Measurements from ENCODE around the gene RHEBL1.

RHEBL1 gene

DNA sequence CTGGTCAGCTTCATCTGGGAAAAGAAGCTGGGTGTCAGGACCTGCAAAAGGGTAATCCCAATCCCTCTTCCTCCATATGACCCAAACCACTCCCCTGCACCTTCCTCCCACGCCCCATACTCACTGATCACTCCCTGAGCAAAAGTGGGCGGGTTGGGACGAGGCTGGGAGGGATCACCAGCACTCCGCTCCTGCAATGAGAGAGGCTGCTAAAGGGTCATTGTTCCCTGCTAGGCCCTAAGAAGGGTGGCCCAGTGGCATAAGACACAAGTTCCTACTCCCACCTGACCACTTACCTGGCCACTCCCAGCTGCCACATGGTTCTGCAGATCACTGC, 35.5 kb downstream of the RHEBL1 start:
- DNase-seq = no peak

- DNase-seq = no peak
Measured at GRCh38 chr12:49033611-49034285, 36.0 kb downstream of the RHEBL1 start.

- DNase-seq = no peak
Measured at GRCh38 chr12:49032679-49033447, 36.9 kb downstream of the RHEBL1 start.

DNA sequence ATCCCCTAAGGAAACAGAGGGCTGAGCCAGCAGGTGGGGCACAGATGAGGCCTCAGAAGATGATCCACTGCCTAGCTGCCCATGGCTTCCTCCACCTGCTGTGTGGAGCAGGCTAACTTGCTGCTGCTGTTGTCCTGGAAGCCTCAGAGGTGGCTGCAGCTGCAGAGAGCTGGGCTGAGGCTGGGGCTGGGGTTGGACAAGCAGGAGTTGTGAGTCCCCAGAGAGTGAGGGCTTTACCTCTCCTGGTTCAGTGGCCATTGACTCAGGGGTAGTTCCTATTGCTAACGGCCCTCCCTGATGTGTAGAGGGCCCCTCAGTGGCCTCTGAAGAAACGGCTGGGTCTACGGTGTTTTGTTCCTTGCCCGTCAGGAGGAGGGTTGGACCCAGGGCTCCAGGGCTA, 37.5 kb downstream of the RHEBL1 start:
- no peak for DNase-seq

DNA sequence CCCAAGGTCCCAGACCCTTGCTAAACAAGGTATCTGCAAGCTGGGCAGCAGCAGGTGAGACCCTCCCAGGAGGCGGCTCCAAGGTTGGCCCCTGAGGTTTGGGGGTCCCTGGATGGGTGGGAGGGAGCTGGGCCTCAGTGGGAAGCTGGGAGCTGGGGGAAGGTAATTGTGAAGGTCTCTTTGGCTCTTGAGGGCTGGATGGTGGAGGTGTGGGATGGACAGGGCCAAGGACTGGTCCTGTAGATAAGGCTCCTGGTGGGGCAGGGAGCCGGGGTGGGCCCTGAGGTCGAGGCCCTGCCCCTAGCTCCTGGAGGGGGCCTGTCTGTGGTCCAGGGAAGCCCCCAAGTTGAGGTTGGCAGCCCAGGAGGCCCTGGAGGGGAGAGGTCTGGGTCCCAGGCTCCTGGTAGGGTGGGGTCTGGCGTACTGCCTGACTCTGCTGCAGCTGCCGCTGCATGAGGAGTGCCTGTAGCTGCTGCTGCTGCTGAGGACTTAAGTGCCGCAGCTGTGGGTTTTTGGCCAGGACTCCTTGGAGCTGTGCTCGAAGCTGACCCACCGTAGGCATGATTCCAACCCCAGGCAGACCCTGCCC, 38.1 kb downstream of the RHEBL1 start:
- no peak for DNase-seq

GRCh38 chr12:49030714-49031572, 38.8 kb downstream of the RHEBL1 start:
- no peak for DNase-seq

DNA sequence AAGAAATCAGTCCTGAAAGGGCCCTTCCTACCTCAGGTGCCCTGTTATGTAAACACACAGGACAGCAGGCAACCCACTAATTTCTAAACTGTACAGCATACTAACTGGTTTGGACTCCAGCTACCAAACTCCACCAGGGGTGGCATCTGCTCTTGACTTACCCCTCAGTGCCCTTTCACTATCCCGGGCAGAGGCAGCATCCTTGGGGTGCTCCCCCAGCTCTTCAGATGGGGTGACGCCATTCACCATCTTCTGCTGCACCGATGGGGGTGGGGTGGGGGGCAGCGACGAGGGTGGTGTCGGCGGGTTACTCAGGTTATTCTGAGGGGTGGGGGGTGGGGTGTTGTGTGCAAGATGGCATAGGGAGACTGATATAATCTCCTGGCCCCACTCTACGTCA, 39.7 kb downstream of the RHEBL1 start:
- no peak for DNase-seq

DNA sequence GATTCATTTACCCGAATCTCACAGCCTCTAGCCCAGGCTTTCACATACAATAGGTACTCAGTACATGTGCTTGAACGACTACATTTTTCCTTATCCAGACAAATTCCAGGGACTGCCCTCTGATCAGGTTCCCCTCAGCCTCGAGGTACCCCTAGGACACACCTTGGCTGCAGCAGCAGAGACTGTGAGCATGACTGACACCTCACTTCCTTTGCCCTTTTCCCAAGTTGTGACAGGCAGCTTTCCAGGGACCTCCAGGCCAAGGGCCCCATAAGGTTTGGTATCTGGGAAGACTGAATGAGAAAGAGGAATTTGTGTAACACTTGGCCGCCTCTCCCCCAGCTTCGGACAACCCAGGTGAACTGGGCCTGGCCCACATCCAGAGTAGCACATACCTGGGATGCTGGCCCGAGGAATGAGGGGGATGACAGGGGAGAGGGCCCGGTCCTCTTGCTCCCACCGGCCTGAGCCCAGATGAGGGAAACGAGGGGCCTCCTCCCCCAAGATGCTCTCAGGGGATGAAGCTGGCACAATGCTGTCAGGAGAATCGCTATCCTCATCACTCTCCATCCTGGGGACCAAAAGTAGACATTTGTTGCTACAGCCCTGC, 41.0 kb downstream of the RHEBL1 start:
- no peak for DNase-seq

- no peak for DNase-seq
Measured at GRCh38 chr12:49027846-49028555, 41.8 kb downstream of the RHEBL1 start.

DNA sequence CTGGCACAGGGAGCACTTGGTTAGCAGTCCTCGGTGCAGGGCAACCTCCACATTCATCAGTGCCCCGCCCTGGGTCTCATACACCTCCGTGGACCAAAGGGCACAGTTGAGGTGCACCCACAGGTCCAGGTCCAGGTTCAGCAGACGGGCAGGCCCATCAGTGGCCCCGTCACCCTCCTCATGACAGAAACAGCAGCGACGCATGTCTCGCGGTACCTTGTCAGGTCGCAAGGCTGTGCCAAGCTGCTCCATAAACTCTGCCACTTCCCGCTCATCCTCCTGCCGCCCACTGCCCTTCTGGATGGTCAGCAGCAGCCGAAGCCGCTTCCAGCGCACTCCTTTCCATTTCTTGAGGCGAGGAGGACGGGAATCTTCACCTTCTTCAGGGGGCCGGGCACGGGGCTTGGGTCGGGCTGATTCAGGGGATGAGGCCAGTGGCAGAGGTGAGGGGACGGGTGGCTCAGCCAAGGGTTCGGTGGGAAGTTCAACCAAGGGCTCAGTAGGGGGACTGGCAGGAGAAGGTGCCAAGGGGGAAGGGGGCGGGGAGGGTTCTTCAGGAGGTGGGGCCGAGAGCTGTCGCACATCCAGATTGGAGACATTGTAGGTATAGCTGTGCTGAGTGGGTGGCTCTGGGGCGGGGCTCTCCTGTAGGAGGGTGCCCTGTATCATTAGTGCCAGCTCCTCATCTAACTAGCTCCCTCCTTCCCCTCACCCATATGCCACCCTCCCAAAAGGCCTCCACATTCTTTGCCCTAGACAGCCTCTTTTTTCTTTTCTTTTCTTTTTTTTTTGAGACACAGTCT, 42.9 kb downstream of the RHEBL1 start:
- no peak for DNase-seq

GRCh38 chr12:49026101-49026500, 43.7 kb downstream of the RHEBL1 start:
- no peak for DNase-seq

DNA sequence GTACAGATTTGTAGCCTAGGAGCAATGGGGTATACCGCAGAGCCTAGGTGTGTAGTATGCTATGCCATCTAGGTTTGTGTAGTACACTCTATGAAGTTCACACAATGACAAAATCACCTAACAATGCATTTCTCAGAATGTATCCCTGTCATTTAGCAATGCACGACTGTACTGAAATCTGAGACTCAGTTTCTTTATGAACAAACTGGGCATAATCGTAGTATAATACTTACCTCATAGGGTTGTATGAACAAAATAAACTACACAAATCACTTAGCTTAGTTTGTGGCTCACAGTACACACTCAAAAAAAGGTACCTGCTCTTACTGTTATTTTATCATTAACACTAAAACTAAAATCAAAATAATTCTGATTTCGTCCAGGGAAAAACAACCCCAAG, 44.3 kb downstream of the RHEBL1 start:
- no peak for DNase-seq

DNA sequence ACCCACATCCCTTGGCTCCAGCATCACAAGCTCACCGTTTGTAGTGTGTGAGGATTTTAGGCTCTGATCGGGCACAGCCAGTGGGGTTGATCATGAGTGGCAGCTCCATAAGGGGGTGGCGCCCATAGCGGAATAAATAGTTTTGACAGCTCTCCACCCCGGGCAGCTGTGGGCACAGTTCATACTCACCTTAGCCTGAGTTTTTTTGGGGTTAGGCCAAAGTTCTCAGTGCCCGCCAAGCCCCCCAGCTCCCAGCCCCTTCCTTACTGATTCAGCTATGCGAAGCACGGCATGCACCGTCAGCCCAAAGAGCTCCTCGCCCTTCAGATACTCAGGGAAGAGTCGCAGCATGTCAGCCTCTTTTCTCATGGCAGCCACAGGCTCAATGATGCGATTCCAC, 45.2 kb downstream of the RHEBL1 start:
- DNase-seq = no peak

- no peak for DNase-seq
Measured at GRCh38 chr12:49023812-49024211, 46.0 kb downstream of the RHEBL1 start.

GRCh38 chr12:49022558-49023178, 47.1 kb downstream of the RHEBL1 start:
- DNase-seq = no peak

GRCh38 chr12:49021292-49021915, 48.4 kb downstream of the RHEBL1 start:
- no peak for DNase-seq

GRCh38 chr12:49020441-49020840, 49.3 kb downstream of the RHEBL1 start:
- no peak for DNase-seq

- DNase-seq = no peak
Measured at GRCh38 chr12:49019443-49020324, 50.1 kb downstream of the RHEBL1 start.

GRCh38 chr12:49019120-49019430, 50.7 kb downstream of the RHEBL1 start:
- no peak for DNase-seq
